Suppressor macrophage treated with lipopolysaccharide for 4 hours (primary cell): ENCODE data around the gene COL19A1.
"Not testable (repeated sequence)": the region's sequence is repeated elsewhere in the genome, so short reads cannot be mapped to it uniquely, and the experiment has no call there.

Experiments
- DNase-seq: peaks from one replicate; pipeline ENCODE4 v3.0.0-alpha.2; 2020

COL19A1 gene

DNA sequence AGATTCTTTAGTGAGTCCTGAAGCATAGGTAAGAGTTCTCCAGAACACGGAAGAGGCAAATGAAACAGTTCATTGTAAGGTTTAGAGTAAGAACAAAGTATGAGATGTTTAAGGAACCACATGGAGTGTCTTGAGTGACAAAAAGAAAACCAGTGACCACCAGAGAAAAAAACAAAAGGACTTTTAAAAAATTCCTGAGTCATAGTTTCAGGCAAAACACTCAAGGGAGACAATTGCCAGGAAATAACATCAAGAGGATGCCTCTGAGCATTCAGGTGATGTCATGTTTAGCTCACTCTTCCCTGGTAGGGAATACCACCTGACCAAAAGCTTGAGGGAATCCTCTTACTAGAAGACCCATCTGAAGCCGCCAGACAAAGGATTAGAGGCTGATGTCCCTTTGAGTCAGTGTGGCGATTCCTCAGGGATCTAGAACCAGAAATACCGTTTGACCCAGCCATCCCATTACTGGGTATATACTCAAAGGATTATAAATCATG, 110.3 kb downstream of the COL19A1 start:
- DNase-seq: no peak

DNA sequence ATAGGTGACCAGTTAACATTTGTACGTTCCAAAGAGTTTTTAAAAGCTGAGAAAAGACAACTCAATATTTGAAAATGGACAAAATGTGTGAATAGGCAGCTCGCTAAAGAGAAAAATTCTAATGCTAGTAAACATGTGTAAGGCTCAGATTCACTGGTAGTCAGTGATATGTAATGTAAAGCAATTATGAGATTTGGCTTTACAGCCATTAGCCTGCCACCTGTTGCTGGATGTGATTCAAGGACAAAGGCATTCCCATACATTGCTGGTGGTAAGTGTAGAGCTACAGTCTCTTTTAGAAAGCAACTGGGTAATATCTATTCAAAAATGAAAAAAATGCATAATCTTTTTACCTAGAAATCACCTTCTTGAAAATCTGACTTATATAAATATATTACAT, 114.3 kb downstream of the COL19A1 start:
- DNase-seq: no peak

DNA sequence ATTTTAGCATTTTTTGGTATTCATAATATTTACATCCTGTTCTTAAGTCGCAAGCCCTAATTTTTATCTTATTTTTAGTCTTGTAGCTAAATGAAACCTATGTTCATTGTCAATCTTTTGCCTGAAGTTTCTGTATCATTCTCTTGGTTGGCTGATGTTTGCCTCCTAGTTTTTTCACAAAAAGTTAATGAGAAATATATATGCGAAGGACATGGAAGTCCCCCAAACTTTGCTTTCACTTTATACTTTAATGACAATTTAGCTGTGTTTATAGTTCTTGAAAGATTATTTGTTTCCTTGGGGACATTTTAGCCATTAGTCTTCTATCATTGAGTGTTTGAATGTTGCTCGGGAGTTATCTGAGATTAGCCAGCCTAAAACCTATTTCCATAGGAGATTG, 118.2 kb downstream of the COL19A1 start:
- no peak for DNase-seq

DNA sequence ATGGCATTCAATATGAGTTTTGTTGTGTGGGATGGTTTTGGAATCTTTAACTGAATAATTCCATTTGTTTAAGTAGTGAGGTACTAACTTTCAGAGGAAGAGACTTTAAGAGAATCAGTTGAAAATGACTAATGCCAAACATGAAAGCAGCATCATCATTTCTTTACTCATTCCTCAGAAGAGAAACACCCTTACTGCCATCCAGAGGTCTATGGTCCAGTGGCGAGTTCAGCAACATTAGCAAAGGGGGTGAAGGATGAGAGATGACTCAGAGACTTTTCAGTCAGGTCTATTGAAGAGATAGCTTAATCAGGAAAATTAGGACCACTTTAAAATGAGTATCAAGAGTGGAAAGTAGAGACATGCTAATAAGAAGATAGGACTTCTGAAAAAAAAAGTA, 118.8 kb downstream of the COL19A1 start:
- no peak for DNase-seq

DNA sequence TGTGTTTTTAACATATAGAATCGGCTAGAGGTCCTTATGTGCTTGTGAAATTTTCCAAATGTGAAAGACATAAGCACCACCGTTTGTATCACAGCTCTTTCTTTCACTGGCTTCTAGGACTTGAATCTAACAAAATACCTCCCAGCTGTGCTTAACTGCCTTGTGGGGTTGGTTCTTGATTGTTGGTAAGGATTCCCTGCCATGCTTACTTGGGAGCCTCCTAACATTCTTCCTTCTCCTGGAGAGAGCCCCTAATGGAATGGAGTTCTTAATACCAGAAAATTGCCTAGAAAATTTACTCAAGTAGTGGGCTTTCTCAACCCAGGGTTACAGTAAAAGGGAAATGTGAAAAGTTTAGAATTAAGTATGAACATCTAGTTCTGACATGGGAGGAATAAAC, 121.2 kb downstream of the COL19A1 start:
- DNase-seq: no peak

DNA sequence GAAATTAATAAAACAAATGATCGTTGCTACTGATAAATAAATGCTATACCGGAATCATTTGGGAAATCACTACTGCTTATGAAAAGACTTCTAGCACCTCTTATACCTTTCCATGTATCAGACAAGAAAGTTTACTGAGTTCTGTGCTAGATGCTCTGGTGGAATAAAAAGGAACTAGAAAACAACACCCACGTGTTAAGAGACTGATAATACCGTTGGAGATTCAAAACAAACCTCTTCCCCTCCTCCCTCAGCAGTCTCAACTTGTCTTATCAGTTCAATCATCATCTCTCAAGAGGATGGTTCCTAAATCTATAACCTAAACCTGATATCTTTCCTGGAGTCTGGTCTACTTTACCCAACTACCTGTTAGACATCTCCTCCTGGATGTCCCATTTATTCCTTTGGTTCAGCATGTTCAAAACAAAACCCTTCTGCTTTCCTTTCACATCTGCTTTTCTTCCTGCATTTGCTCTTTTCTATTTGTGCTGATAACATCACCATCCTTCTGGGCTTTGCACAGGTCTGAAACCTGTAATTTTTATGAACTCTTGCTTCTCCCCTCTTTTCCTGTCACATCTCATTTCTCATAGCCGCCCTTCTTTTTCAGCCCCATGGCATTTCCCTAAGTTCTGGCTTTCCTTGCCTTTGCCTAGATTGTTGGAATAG, 122.2 kb downstream of the COL19A1 start:
- DNase-seq: no peak

DNA sequence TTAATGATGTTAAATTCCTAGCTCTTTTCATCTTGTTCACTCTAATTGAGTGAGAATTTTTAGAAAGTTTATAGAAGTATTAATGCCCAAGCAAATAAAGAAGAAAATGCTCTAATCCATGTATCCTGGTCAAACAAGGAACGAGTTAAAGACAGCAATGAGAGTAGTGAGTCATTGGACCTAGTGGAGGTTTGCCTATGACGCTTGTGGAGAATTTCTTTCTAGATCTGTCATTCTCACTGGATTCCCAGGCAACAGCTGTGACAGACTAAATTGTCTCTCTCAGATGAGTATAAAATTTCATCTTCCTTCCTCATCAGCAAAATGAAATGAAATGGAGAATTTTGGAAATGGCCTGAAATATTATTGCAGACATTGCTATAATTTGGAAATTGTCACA, 127.9 kb downstream of the COL19A1 start:
- DNase-seq: no peak

DNA sequence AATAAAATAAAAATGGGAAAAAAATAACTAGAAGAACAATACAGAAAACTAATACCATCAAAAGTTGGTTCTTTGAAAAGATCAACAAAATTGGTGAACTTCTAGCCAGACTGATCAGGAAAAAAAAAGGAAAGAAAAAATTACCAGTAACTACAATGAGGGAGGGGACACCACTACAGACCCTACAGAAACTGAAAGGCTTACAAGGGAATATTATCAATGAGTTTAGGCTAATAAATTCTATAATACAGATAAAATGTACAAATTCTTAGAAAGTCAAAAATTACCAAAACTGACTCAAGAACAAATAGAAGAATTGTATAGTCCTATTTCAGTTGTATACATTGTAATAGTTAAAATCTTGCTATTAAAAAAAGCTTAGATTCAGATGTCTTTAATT, 141.8 kb downstream of the COL19A1 start:
- no peak for DNase-seq

DNA sequence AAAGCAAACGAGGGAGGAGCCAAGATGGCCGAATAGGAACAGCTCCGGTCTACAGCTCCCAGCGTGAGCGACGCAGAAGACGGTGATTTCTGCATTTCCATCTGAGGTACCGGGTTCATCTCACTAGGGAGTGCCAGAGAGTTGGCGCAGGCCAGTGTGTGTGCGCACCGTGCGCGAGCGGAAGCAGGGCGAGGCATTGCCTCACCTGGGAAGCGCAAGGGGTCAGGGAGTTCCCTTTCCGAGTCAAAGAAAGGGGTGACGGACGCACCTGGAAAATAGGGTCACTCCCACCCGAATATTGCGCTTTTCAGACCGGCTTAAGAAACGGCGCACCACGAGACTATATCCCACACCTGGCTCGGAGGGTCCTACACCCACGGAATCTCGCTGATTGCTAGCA, 144.0 kb downstream of the COL19A1 start:
- not testable (repeated sequence) for DNase-seq

DNA sequence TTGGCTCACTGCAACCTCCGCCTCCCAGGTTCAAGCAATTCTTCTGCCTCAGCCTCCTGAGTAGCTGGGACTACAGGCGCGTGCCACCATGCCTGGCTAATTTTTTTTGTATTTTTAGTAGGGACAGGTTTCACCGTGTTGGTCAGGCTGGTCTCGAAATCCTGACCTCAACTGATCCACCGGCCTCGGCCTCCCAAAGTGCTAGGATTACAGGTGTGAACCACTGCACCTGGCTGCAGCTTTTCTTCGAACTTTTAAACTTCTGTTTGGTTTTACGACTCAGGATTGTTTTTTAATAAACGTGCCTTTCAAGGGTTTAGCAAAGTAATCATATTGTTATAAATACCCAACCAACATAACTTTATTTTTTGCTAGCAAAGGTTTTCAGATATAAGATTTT, 156.8 kb downstream of the COL19A1 start:
- DNase-seq: not testable (repeated sequence)

DNA sequence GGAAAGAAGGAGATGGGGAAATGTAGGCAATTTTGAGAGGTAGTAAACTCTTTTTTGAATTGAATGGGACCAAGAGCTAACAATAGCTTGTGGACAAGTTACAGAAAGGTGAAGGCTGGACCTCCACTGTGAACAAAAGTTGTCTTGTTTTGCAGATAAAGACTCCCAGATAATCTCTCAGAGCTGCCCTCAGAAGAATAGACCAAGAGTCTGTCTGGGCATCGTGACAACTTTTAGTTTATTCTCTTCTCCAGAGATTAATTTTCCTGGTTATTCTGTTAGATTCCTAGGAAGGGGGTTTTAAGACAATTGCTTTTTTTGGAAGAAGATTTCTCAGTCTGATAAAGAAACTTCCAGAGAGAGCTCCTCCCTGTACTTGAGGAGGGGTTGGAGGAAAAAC, 161.9 kb downstream of the COL19A1 start:
- no peak for DNase-seq

DNA sequence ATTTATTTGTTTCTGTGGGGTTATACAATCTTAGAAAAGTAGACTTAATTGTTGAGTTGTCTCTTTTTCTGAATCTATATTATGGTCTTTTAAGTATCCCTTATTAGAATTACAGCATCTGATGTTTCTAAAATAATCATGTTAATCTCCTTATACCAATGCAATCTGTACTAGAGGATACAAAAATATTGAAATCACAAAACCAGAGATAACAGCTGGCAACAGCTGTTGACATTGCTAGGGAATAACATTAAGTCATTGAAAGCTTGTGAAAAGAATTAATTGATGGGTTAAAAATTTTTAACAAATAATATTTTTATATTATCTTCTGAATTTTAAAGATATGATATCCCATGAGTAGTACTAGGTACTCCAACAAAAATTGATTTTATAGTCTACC, 162.6 kb downstream of the COL19A1 start:
- no peak for DNase-seq

DNA sequence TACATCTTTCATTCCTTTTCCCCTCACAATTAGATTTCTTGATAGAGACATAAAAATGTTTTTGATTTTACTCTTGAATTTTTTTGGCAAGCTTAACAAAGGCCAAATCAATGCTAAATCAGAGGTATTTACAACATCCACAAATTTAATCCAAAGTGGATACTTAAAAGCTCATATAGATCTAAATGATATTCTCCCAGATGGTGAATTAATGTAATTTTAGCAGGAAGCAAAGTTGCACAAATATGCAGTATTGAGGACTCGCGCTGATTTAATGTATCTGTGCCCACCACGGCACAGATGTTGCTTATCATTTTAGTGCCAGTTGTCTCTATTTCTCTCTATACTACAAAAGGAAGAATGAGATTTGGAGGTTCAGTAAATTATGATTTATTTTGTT, 167.4 kb downstream of the COL19A1 start:
- DNase-seq: no peak

DNA sequence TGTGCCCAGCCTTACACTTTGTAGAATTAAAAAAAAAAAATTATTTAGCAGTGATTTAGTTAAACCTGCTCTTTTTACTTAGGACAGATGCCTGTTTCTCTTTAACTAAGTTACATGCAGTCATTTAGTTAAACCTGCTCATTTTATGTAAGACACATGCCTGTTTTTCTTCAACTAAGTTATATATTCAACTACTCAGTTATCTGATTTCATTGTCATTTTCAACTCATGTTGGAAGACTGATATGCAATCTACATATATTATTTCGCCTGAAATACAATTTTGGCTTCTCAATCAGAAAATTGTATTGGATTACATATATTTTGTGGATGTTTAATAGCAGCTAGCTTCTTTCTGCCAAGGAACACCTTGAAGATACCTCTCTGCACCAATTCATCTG, 171.1 kb downstream of the COL19A1 start:
- DNase-seq: no peak

DNA sequence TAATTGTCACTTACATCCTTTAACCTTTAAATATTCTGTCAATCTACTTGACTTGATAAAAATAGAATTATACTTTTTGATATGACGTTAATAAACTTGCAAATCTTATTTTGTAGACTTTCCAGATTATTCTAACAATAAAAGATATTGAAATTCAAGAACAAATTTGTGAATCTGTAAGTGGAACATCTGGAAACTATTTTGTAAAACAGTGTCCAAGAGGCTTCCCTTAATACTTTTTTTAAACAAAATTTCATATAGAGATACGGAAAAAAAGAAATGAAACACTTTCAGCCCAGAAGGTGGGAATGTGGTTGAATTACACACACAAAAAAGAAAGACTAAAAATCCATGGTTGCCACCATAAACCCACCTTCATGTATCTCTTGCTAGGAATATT, 174.4 kb downstream of the COL19A1 start:
- DNase-seq: no peak

DNA sequence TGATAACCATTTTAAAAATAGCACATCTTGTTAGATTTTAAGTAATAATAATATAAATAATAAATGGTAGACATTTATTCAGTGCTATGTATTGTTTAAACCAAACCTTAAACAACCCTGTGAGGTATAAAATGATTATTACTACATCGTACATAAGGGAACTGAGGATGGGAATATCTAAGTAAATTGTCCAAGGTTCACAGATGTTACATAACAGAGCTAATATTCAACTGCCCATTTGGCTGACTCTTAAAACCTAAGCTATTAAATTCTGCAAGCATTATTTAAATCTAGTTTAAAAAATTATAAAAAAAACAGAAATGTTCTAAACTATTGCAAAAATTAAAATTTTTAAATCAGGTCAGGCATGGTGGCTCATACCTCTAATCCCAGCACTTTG, 175.1 kb downstream of the COL19A1 start:
- DNase-seq: no peak

DNA sequence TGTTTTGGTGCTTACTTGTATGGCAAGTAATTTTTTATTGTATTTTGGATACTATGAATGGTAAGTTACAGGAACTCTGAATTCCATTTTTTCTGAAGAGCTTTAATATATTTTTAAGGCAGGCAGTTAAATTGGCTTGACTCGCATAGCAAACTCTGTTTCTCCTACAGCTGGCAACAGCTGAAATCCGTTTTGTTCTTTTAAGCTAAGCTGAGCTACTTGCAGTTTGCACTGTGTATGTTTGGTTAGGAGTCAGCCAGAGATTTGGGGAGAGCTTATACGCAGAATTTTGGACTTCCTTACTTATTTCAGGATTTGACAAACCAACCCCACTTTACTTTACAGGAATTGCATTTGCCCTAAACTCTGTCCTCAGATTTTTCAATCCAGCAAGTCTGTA, 179.1 kb downstream of the COL19A1 start:
- no peak for DNase-seq

DNA sequence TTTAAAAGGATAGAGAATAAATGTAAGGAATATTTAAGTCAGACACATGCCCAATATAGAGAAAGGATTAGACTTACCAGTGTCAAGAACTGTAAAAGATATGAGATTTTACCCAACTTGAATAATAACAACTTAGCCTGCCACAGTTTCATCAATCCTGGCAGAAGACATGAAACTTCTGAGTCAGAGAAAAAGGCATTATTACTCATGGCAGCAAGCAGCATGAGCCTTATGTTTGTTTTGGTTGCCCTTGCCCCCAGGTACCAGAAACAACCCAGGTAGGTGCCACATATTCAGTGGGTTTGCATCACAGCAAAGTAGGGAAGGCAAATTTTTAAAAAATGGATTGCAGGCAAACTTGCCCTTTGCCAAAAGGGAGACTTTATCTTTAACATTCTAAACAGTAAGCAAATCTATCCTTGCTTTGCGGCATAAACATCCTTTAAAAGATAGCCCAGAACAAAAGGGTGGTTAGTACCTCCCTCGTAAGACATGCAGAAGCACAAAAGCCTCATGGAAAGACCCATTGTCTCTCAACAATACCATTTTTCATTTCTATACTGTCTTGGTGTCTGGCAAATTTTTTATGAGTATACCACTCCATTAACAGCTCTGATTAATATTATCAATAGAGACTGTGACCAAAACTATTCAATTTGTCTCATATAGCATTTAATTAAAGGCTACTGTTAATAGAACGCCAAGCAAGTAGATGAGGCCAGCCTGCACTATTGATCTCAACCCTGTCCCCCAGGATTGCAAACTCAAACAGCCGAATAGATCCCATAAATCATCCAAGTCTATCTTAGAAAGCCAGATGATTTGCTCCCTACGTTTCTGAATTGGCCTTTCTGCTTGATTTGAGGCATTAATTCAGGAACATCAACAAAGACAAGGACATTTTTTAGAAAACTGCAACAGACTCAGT, 185.1 kb downstream of the COL19A1 start:
- DNase-seq: no peak

DNA sequence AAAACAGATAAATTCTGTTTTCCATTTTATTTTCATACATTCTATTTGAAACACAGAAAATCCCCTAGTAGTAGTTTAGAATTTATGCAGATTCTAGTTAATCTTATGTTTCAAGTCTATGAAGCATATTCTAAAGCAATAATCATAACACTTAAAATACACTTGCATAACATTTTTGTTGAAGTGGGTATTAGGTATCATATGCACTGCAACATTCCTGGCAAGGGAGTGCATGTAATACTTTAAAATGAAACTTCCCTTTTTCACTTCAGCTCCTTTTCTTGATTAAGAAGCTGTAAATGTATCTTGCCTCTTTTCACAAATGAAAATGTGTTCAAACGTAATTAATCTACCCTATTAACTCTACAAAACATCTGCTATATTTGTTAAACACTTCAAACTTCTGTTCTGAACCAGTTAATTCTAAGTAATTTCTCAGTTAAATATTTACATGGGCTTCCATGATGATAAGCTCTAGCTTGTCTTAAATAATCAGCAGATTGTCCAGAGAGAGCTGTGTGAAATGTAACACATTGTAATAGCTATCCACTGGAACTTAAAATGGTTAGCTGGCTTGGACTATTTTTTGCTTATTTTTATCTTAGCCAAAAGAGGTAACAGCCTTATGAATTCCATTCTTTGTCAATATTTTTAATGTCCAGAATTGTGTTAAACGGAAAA, 192.8 kb downstream of the COL19A1 start:
- no peak for DNase-seq

DNA sequence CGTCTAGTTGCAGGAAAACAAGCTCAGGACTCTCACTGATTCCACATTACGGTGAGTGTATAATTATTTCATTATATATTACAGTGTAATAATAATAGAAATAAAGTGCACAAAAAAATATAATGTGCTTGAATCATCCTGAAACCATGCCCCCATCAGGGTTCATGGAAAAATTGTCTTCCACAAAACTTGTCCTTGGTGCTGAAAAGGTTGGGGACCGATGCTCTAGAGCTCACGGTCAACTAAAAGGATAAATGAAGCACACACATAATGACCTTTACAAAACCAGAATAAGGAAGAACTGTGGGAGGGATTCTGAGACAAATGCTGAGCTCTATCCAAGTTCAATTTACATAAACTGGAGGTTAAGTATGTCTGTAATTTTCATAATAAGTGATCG, 194.3 kb downstream of the COL19A1 start:
- DNase-seq: no peak

DNA sequence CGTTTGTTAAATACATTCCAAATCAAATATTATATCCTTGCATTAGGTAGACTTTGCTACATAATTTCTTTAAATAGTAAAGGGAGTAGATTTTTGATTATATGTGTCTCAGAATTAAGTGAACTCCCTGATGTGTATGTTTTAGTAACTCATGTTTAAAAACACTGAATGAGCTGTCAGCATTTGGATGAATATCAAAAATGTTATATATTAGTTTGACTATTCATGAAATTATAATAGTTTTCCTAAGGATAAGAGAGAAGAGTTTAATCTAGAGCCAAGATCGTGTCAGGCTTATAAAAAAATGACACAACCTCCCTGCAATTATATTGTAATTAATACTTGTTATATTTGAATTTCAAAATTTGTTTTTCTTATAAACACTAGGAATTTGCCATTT, 195.2 kb downstream of the COL19A1 start:
- DNase-seq: no peak

DNA sequence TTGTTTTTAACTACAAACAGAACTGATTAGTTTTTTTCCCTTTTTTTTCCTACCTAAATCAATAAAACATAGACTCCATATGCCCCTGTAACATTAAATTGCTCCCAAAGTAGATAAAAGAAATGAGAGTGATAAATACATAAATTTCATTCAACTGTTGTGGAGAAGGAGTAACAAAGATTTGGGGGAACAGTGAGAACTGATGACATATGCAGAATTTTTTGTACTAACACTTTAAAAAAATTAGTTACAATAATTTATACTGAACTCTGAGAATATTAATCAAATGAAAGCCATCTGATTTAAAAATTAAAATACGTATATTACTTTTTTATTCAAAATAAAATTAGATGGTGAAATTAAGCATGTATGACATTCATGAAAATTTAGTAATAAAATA, 195.7 kb downstream of the COL19A1 start:
- no peak for DNase-seq

DNA sequence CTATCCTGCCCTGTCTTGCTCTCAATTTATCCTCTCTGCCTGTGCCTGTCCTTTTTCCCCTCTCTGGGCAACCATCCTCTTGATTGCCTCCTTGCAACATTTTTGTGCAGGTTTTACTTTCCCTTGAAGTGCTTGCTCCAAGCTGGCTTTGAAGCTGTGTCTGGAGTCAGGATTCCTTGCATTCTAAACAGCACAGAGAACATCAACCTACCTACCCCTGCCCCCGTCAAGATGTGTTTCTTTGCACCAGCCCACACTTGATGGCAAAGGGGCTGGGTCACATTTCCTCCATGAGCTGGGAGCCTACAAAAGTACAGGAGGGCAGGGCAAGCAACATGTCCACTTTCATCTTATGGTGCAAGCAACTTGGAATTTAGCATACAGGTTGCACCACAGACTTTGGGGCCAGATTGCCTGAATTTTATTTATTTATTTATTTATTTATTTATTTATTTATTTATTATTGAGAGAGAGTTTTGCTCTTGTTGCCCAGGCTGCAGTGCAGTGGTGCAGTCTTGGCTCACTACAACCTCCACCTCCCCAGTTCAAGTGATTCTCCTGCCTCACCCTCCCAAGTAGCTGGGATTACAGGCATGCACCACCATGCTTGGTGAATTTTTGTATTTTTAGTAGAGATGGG, 206.3 kb downstream of the COL19A1 start:
- DNase-seq: no peak
